ENCODE measurements around the gene TNS1. TPM values are rescaled to one million over a fixed set of nuclear protein-coding genes. Genes with fewer than 3 reads are reported as not detected.

The TNS1 gene
- total RNA-seq, 1 donor from 2014 or later: 0.13 TPM

- ChIA-PET CTCF (no interaction called here), POLR2A (no interaction called here)
- no peak overlapping the region for H3K27ac Mint-ChIP-seq
- peaks cover 27% of the 10 kb centered on the region for H3K27me3 Mint-ChIP-seq
- intact Hi-C loops (cut with micrococcal nuclease): no loop called here
- no peak for TF ChIP-seq CTCF (IDR thresholded peaks at IDR 0.05)
- ATAC-seq (ENCODE audit: low read depth): no peak
- no peaks in the 10 kb centered on the region for H3K36me3 Mint-ChIP-seq (ENCODE audit: low read depth)
- no peak for DNase-seq
- peaks cover 2% of the 10 kb centered on the region for H3K4me1 Mint-ChIP-seq
- no peaks in the 10 kb centered on the region for H3K9me3 Mint-ChIP-seq
- H3K4me3 Mint-ChIP-seq: no peak overlapping the region
Measured at GRCh38 chr2:217904614-217904965, 98.2 kb downstream of the TNS1 start.

DNA sequence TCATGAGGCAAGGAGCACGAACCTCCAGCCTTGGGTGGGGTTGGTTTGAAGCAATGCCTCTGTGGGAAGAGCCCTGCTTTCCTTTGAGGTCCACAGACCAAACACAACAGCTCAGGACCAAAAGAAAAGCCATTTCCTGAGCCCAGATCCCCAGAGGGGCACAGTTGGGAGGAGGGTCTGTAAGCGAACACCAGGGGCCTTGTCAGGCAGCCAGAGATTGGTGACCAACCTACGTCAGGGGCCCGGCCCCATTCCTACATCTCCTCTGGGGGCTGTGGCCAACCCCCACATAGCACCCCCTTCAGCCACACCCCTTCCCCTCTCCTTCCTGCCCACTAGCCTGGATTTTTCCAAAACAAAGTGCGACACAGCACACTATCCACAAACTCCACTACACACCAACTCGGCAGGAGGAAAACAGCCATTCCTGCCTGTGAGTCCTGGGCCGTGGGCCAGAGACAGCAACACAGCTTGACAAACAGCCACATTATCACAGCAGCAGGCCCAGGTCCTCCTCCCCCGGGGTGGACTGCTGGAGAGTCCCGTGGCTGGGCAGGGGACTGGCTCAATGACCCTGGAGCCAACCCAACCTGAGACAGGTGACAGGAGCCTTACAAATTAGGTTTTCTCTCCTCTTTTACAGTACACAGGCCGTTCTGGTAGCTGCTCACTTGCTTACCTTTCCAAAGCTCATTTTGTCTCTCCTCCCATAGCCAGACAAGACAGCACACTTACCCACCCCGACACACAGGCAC is 98.8 kb downstream of the TNS1 start:
- H3K4me3 Mint-ChIP-seq: no peak overlapping the region
- intact Hi-C loops (cut with micrococcal nuclease): no loop called here
- ChIA-PET POLR2A (no interaction called here), CTCF (no interaction called here)
- ATAC-seq (ENCODE audit: low read depth) (no peak), DNase-seq (no peak)
- no peaks in the 10 kb centered on the region for H3K36me3 Mint-ChIP-seq (ENCODE audit: low read depth)
- H3K9me3 Mint-ChIP-seq: no peaks in the 10 kb centered on the region
- no peak overlapping the region for H3K27ac Mint-ChIP-seq
- peaks cover 2% of the 10 kb centered on the region for H3K4me1 Mint-ChIP-seq
- H3K27me3 Mint-ChIP-seq: peaks cover 27% of the 10 kb centered on the region
- TF ChIP-seq CTCF (IDR thresholded peaks at IDR 0.05): no peak

DNA sequence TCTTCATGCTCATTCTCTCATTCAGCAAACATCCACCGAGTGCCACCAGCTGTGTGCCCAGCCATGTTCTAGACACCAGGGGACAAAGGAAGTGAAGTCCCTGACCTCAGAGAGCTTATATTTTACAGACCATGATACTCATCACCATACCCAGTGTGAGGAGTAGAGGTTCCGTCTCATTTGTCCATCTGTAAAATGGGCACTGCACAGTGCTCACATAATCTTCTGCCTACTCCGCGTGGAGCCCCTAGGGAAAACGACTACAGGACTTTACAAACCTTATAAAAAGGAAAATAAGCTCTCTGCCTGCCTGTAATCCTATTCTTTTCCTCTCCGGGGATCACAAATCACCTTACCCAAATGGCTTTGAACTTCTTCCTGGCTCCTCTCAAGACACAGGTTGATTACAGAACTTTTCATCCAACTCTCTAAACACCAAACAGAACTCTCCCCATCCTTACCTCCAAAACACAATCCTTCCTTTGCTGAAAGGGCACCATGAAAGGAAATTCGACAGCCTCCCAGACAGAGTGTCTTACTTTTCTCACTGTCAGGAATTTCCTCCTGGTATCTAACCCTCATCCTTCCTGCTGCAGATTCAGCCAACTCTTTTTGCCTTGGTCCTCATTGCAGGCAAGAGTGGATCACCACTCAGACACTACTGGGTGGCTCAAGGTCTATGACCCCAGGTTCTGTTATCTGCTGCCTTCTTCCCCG is 99.5 kb downstream of the TNS1 start:
- no peak for TF ChIP-seq CTCF (IDR thresholded peaks at IDR 0.05)
- H3K27ac Mint-ChIP-seq: no peak overlapping the region

GRCh38 chr2:217902379-217903141 is 100.2 kb downstream of the TNS1 start:
- CTCF ChIA-PET: no interaction called here
- H3K27ac Mint-ChIP-seq: no peak overlapping the region

More for the DNA sequence above, 99.5 kb downstream of the TNS1 start:
- Mint-ChIP-seq H3K4me1 (peaks cover 2% of the 10 kb centered on the region), H3K9me3 (no peaks in the 10 kb centered on the region), H3K27me3 (peaks cover 26% of the 10 kb centered on the region), H3K36me3 (ENCODE audit: low read depth) (no peaks in the 10 kb centered on the region), H3K4me3 (no peak overlapping the region)
- no peak for ATAC-seq (ENCODE audit: low read depth)
- POLR2A ChIA-PET: no interaction called here
- intact Hi-C loops (cut with micrococcal nuclease): no loop called here
- DNase-seq: no peak
- CTCF ChIA-PET: no interaction called here

More at GRCh38 chr2:217902379-217903141, 100.2 kb downstream of the TNS1 start:
- ATAC-seq (ENCODE audit: low read depth): peak; percentile 37
- no peak for TF ChIP-seq CTCF (IDR thresholded peaks at IDR 0.05)
- Mint-ChIP-seq H3K9me3 (no peaks in the 10 kb centered on the region), H3K36me3 (ENCODE audit: low read depth) (no peaks in the 10 kb centered on the region), H3K27me3 (peaks cover 19% of the 10 kb centered on the region), H3K4me1 (peaks cover 2% of the 10 kb centered on the region), H3K4me3 (no peak overlapping the region)
- intact Hi-C loops (cut with micrococcal nuclease): no loop called here
- no peak for DNase-seq
- POLR2A ChIA-PET: no interaction called here

Measured in activated B cell treated with CpG ODN at 0.5 μM for 24 hours (primary cell).